Activated CD4-positive, alpha-beta memory T cell treated with anti-CD3 and anti-CD28 coated beads for 36 hours (primary cell): ENCODE measurements around the gene CPNE2. TPM values are rescaled to one million over a fixed set of nuclear protein-coding genes. Genes with fewer than 3 reads are reported as not detected.
"Not testable (repeated sequence)": the region's sequence is repeated elsewhere in the genome, so short reads cannot be mapped to it uniquely, and the experiment has no call there.

ENCODE experiments used
- CTCF ChIA-PET: fragments of 350-600 bp; sonication (Branson Sonifier 250); formaldehyde crosslinking; loops from one replicate; lab custom pipeline; 2021; ENCODE audit warnings: antibody characterized with exemption, inconsistent platforms; lab: Charles Lee
- POLR2A ChIA-PET: fragments of 350-600 bp; sonication (Branson Sonifier 250); formaldehyde crosslinking; loops from one replicate; lab custom pipeline; 2021; ENCODE audit warnings: antibody characterized with exemption; lab: Charles Lee
- DNase-seq: peaks from one replicate; pipeline ENCODE4 v3.0.0-alpha.2; 2020
- H3K27ac Mint-ChIP-seq: one replicate; pipeline ENCODE4 v1.8.0; 2021; ENCODE audit warnings: mixed read lengths
- H3K27me3 Mint-ChIP-seq: one replicate; pipeline ENCODE4 v1.8.0; 2021; ENCODE audit warnings: mixed read lengths
- H3K36me3 Mint-ChIP-seq: one replicate; pipeline ENCODE4 v1.8.0; 2021; ENCODE audit warnings: mixed read lengths
- H3K4me1 Mint-ChIP-seq: one replicate; pipeline ENCODE4 v1.8.0; 2021; ENCODE audit warnings: low read depth, mixed read lengths
- H3K4me3 Mint-ChIP-seq: one replicate; pipeline ENCODE4 v1.8.0; 2021; ENCODE audit warnings: mild to moderate bottlenecking, mixed read lengths
- H3K9me3 Mint-ChIP-seq: one replicate; pipeline ENCODE4 v1.8.0; 2021; ENCODE audit warnings: mixed read lengths
- intact Hi-C: fragments of 100-400 bp; cut with micrococcal nuclease; formaldehyde crosslinking; loops from one replicate; pipeline ENCODE4 v1.15.1; 2023
- total RNA-seq, 2 experiments: library from RNA; stranded (reverse); gene quantifications; one replicate each; pipeline ENCODE4 v1.2.3, GENCODE V29; 2021

Gene CPNE2
- total RNA-seq, 2 experiments from 2014 or later, result 7.3 to 8.1 TPM

GRCh38 chr16:57091200-57091974 is 996 bp upstream of the CPNE2 start:
- CTCF ChIA-PET, result interaction anchor here (3.3 kb wide), 1 partner anchor 8 kb away, joined by 43 read pairs; no protein-coding TSS in a partner anchor

GRCh38 chr16:57092786-57093411 is 516 bp downstream of the CPNE2 start:
- CTCF ChIA-PET, result interaction anchor here (0.7 to 3.3 kb wide), 19 partner anchors 8 to 150 kb away, joined by 3 to 43 read pairs (median 4); no protein-coding TSS in a partner anchor
- intact Hi-C loops, result loop anchor here (1.0 to 5.0 kb wide), 2 partner anchors 34 to 75 kb away; no protein-coding TSS in a partner anchor
- no peaks in the 10 kb centered on the region for H3K9me3 Mint-ChIP-seq
- H3K36me3 Mint-ChIP-seq, result no peaks in the 10 kb centered on the region
- H3K27me3 Mint-ChIP-seq, result peaks cover 7% of the 10 kb centered on the region
- H3K4me1 Mint-ChIP-seq, result peaks cover 9% of the 10 kb centered on the region
- POLR2A ChIA-PET, result interaction anchor here (1.4 to 1.8 kb wide), 2 partner anchors 20 to 104 kb away, joined by 3 to 5 read pairs; partner anchors contain the start of gene NLRC5
- no peak overlapping the region for H3K27ac Mint-ChIP-seq
- peak; percentile 58 for DNase-seq
- peak overlapping the region; percentile 72 for H3K4me3 Mint-ChIP-seq

More at GRCh38 chr16:57091200-57091974, 996 bp upstream of the CPNE2 start:
- Mint-ChIP-seq H3K27ac (no peak overlapping the region), H3K9me3 (no peaks in the 10 kb centered on the region), H3K4me3 (peak overlapping the region; percentile 47), H3K36me3 (no peaks in the 10 kb centered on the region), H3K4me1 (peaks cover 9% of the 10 kb centered on the region), H3K27me3 (peaks cover 7% of the 10 kb centered on the region)
- POLR2A ChIA-PET, result interaction anchor here (1.1 kb wide), 1 partner anchor 15 kb away, joined by 3 read pairs; no protein-coding TSS in a partner anchor
- intact Hi-C loops, result loop anchor here (5.0 kb wide), 1 partner anchor 36 kb away; no protein-coding TSS in a partner anchor
- DNase-seq, result no peak

DNA sequence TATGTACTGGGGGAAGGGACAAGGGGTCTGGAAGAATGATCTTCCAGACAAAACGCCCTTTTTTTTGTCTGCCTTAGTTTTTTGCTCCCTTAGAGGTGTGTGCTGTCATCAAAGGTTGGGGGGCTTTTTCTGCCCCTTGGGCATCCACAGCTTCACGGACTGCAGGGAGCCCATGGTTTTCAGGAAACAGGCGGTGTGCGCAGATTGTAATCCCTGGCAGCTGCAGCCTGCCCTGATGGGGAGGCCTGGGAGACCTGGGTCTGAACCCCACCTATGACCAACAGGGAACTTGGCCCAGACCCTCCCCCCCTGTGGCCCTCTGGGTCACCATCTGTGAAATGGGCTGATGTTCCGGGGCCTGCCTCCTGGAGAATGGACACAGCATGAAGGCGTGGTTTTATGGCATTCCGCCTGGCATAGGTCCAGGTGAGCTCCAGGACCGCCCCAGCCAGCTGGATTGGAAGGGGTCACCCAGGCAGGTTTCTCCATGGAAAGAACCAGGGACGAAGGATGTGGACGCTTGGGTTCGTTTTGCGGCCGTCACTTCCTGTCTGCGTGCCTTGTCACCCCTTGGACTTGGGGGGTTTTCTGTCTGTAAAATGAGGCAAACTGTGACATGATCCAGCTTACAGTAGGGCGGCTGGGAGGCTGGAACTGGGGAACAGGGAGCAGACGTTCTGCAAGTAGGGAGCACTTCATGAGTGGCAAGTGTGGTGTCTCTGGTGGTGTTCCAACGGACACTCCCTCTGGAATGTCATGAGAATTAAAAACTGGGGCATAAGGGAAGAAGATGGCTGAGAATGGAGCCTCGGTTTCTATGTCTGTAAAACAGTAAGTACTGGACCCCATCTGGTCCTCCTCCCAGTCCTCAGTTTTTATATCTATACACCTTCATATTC is 1.5 kb downstream of the CPNE2 start:
- intact Hi-C loops, result loop anchor here (5.0 kb wide), 1 partner anchor 33 kb away; no protein-coding TSS in a partner anchor
- no peaks in the 10 kb centered on the region for H3K36me3 Mint-ChIP-seq
- no peaks in the 10 kb centered on the region for H3K9me3 Mint-ChIP-seq
- peaks cover 7% of the 10 kb centered on the region for H3K27me3 Mint-ChIP-seq
- CTCF ChIA-PET, result interaction anchor here (0.7 to 3.3 kb wide), 13 partner anchors 11 to 149 kb away, joined by 3 to 43 read pairs (median 4); no protein-coding TSS in a partner anchor
- peak overlapping the region; percentile 72 for H3K4me3 Mint-ChIP-seq
- POLR2A ChIA-PET, result interaction anchor here (1.4 to 1.8 kb wide), 2 partner anchors 19 to 105 kb away, joined by 3 to 5 read pairs; partner anchors contain the start of gene NLRC5
- no peak for DNase-seq
- H3K27ac Mint-ChIP-seq, result no peak overlapping the region
- H3K4me1 Mint-ChIP-seq, result peaks cover 9% of the 10 kb centered on the region

DNA sequence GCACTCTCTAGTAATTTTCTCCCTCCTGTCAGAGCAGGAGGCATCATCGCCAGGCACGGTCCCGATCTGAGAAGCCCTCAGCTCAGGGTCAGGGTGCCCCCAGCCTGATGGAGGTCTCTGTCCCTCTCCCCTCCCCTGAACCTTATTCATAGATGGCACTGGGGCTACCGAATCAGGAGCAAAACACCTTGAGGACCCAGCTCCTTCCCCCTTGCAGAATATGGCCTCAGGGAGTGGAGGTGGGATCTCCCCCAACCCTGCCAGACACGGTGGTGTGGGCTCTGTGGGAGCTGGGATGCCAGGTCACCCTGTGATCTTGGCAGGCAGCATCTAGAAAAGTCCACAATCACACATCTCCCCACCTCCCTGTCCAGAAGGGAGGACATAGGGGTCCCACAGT is 2.5 kb downstream of the CPNE2 start:
- Mint-ChIP-seq H3K27me3 (peaks cover 7% of the 10 kb centered on the region), H3K9me3 (no peaks in the 10 kb centered on the region), H3K4me3 (no peak overlapping the region), H3K4me1 (peaks cover 10% of the 10 kb centered on the region), H3K27ac (no peak overlapping the region), H3K36me3 (no peaks in the 10 kb centered on the region)
- no peak for DNase-seq
- intact Hi-C loops, result loop anchor here (5.0 kb wide), 1 partner anchor 32 kb away; no protein-coding TSS in a partner anchor
- POLR2A ChIA-PET, result no interaction called here
- CTCF ChIA-PET, result interaction anchor here (3.3 kb wide), 1 partner anchor 12 kb away, joined by 43 read pairs; no protein-coding TSS in a partner anchor

- Mint-ChIP-seq H3K4me3 (no peak overlapping the region), H3K4me1 (peaks cover 17% of the 10 kb centered on the region), H3K36me3 (no peaks in the 10 kb centered on the region), H3K27ac (no peak overlapping the region), H3K27me3 (peaks cover 5% of the 10 kb centered on the region), H3K9me3 (no peaks in the 10 kb centered on the region)
- no peak for DNase-seq
- CTCF ChIA-PET, result interaction anchor here (1.2 to 5.5 kb wide), 4 partner anchors 12 to 321 kb away, joined by 3 to 20 read pairs (median 4); no protein-coding TSS in a partner anchor
- POLR2A ChIA-PET, result interaction anchor here (0.7 kb wide), 1 partner anchor 140 kb away, joined by 3 read pairs; no protein-coding TSS in a partner anchor
- intact Hi-C loops, result no loop called here
Observed at GRCh38 chr16:57096192-57096591, 3.8 kb downstream of the CPNE2 start.

DNA sequence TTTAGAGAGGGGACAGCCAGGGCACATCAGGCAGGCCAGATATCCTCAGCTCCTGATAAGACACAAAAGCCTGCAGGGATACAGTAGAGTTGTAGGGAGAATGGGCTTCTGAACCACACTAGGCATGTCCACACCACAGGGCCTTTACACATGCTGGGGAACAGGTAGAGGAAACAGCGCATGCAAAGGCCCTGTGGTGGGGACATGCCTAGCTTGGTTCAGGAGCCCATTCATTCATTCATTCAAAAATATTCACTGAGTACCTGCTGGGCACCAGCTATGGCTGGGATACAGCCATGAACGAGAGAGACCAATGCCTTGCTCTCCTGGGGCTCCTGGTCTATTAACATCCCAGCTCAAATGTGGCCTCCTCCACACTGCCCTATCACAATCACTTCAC is 4.4 kb downstream of the CPNE2 start:
- H3K27me3 Mint-ChIP-seq, result peaks cover 5% of the 10 kb centered on the region
- no peak for DNase-seq
- ChIA-PET CTCF (interaction anchor here (1.2 to 5.5 kb wide), 4 partner anchors 12 to 320 kb away, joined by 3 to 20 read pairs (median 4); no protein-coding TSS in a partner anchor), POLR2A (no interaction called here)
- H3K4me1 Mint-ChIP-seq, result peaks cover 15% of the 10 kb centered on the region
- H3K36me3 Mint-ChIP-seq, result no peaks in the 10 kb centered on the region
- no peaks in the 10 kb centered on the region for H3K9me3 Mint-ChIP-seq
- no peak overlapping the region for H3K4me3 Mint-ChIP-seq
- no peak overlapping the region for H3K27ac Mint-ChIP-seq
- intact Hi-C loops, result no loop called here

DNA sequence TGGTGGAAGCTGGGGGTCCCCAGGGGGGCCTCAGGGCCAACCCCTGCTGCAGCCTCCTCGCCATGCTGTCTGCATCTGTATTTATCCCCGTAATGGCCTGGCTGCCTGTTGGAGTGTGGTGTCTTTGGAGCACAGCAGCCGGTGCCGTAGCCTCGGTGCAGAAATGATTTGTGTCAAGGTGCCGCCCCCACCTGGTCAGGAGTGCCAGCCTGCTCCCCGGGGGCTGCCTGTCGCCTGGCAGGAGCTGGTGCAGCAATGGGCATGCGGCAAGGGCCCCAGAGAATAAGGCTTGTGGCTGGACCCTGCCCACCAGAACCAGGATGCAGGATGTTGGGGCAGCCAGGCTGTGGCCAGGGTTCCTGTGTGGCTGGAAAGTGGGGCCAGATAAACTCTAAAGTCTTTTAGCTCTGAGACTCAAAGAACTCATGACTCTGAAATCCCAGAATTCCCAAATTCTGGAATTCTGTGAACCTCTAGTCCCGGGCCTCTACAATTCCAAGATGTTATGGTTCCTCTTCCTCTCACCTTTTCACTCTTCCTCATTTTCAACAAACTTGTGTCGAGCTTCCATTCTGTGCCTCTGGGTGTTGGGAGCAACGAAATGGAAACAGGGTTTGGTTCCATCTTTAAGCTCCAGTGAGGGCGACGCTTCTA is 5.9 kb downstream of the CPNE2 start:
- ChIA-PET POLR2A (no interaction called here), CTCF (interaction anchor here (1.7 to 5.5 kb wide), 2 partner anchors 14 to 134 kb away, joined by 6 to 20 read pairs; no protein-coding TSS in a partner anchor)
- H3K36me3 Mint-ChIP-seq, result no peaks in the 10 kb centered on the region

DNA sequence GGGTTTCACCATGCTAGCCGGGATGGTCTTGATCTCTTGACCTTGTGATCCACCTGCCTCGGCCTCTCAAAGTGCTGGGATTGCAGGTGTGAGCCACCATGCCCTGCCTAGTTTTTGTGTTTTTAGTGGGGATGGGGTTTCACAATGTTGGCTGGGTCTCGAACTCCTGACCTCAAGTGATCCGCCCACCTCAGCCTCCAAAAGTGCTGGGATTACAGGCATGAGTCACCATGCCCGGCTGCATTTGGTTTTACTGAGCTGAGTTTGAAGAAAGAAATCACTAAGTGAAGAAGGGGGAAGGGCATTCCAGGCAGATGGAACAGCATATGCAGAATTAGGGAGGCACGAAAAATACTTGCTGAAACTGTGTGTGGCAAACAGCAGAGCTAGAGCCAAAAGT is 7.6 kb downstream of the CPNE2 start:
- H3K36me3 Mint-ChIP-seq, POLR2A ChIA-PET, H3K27ac Mint-ChIP-seq, H3K4me3 Mint-ChIP-seq, intact Hi-C loops, H3K9me3 Mint-ChIP-seq, H3K27me3 Mint-ChIP-seq: not testable (repeated sequence)
- CTCF ChIA-PET, result interaction anchor here (1.4 to 5.5 kb wide), 2 partner anchors 15 to 136 kb away, joined by 5 to 20 read pairs; no protein-coding TSS in a partner anchor
- H3K4me1 Mint-ChIP-seq, result peaks cover 15% of the 10 kb centered on the region
- DNase-seq, result peak; percentile 21

More for the DNA sequence above, 5.9 kb downstream of the CPNE2 start:
- intact Hi-C loops, result no loop called here
- Mint-ChIP-seq H3K27me3 (peaks cover 4% of the 10 kb centered on the region), H3K9me3 (no peaks in the 10 kb centered on the region), H3K4me3 (no peak overlapping the region), H3K27ac (no peak overlapping the region), H3K4me1 (peaks cover 11% of the 10 kb centered on the region)
- DNase-seq, result no peak

- H3K27ac Mint-ChIP-seq, result no peak overlapping the region
- DNase-seq, result no peak
- no peaks in the 10 kb centered on the region for H3K27me3 Mint-ChIP-seq
- peaks cover 16% of the 10 kb centered on the region for H3K4me1 Mint-ChIP-seq
- H3K4me3 Mint-ChIP-seq, result no peak overlapping the region
- H3K9me3 Mint-ChIP-seq, result no peaks in the 10 kb centered on the region
- CTCF ChIA-PET, result interaction anchor here (0.9 to 5.5 kb wide), 3 partner anchors 16 to 136 kb away, joined by 3 to 20 read pairs (median 5); no protein-coding TSS in a partner anchor
- intact Hi-C loops, result no loop called here
- POLR2A ChIA-PET, result no interaction called here
- no peaks in the 10 kb centered on the region for H3K36me3 Mint-ChIP-seq
Observed at GRCh38 chr16:57100445-57100844, 8.1 kb downstream of the CPNE2 start.

DNA sequence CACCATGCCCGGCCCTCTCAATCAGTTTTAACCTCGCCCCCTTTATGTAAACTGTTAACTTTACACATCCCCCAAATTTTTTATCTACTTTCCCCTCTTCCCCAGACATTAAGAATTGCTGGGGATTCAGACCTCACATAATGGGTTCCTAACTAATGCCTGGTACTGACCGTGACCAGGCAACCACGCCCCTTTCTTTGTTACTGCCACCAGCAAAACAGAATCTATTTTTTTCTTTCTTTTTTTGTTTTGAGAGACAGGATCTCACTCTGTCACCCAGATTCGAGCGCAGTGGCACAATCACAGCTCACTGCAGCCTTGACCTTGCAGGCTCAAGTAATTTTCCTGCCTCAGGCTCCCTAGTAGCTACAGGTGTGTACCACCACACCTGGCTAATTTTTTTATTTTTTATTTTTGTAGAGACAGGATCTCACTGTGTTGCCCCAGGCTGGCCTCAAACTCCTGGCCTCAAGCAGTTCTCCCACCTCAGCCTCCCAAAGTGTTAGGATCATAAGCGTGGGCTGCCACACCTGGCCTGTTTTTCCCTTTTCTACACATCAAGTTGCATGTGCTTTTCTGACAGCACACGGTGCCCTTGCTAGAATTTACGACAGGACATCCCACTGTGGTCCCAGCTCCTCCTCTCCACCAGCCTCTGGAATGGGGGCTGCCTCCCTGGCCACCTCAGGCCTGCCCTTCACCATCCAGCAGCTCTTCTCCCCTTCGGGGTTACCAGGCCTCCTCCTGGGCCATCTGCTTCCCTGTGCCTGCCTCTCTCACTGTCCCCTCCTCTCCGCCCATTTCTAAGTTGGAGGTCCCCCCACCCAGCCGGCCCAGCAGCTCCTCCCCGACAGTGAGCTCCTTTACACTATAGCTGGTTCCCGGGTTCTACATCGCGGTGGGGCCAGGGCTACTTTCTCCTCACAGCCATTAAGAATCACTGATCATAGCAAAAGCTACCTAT is 10.8 kb downstream of the CPNE2 start:
- Mint-ChIP-seq H3K36me3 (no peaks in the 10 kb centered on the region), H3K27ac (no peak overlapping the region), H3K9me3 (no peaks in the 10 kb centered on the region)

More for the DNA sequence above, 10.8 kb downstream of the CPNE2 start:
- ChIA-PET CTCF (interaction anchor here (1.4 kb wide), 1 partner anchor 139 kb away, joined by 3 read pairs; no protein-coding TSS in a partner anchor), POLR2A (no interaction called here)
- Mint-ChIP-seq H3K4me1 (peaks cover 23% of the 10 kb centered on the region), H3K27me3 (no peaks in the 10 kb centered on the region), H3K4me3 (no peak overlapping the region)
- intact Hi-C loops, result no loop called here
- no peak for DNase-seq
